GM18505 (cell line): Measurements from ENCODE around the gene TTYH2.

Experiments
- ATAC-seq: cut with Tn5 transposase; IDR thresholded peaks from one replicate; pipeline ENCODE4 v1.9.1; 2021; ENCODE audit not compliant: unreplicated experiment
- POLR2A ChIP-seq: IDR thresholded peaks from 4 replicates; pipeline ENCODE4 v1.6.1; 2011; ENCODE audit warnings: borderline replicate concordance; ENCODE audit not compliant: insufficient read depth, insufficient read length; ENCODE audit errors: extremely low read depth

Gene TTYH2

DNA sequence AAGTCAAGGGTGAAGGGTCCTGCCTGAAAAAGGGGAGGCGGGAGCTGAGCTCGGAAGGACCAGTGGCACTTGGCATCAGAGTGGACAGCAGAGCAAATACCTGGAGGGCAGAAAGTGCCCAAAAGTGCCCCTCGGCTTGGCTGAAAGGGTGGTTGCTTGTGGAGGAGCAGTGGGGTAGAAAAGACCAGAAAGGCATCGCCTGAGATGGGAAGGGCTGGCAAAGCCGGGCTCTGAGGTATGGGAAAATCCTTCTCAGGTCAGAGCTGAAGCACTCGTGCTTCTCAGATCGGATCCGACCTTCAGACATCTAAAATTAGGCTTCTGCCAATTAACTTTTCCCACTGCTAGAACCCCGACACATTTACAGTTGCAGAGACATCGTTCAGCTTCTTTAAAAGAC lies 11.4 kb upstream of the TTYH2 start:
- no peak for TF ChIP-seq POLR2A
- no peak for ATAC-seq

DNA sequence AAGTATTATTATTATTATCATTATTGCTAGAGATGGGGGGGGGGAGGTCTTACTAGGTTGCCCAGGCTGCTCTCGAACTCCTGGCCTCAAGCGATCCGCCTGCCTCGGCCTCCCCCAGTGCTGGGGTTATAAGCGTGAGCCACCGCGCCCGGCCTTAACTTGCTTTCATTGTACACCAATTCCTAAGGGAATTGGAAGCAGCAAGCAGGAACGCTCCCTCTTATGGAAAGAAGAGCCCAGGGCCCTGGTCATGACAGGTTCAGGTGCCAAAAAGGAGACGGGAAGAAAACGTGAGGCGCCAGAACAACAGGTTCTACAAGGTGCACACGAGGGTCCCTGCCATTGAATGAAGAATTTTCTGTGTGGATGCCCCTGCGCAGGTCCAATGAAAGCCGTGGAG lies 10.4 kb upstream of the TTYH2 start:
- ATAC-seq = no peak

DNA sequence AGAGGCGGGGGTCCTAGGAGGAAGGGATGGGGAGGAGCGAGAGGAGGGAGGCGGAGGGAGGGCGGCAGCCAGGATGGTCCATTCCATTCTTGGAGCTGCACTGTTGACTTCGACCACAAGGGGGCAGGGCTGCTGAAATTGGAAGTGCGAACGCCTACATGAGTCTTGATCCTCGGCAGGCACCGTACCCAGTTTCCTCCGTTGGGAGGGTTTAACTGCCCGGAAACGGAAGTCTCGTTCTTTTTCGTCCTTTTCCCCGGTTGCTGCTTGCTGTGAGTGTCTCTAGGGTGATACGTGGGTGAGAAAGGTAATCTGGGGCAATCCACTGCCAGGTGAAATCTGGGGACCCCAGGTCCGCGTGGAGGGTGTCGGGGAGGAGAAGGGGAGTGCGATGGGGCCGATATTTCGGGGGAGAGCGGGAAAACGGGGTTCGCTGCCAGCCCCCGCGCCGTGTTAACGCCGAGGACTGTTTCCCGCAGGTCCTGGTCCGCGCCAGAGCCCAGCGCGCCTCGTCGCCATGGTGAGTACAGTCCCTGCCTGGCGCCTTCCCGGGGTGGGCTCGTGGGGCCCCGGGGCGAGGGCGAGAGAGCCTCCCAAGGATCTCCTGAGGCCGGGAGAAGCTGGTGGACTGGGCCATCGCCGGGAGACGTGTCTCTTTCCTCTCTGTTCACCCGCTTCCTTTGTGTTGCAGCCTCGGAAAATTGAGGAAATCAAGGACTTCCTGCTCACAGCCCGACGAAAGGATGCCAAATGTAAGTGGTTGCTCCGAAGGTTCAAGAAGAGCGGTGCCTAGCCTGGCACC lies 9.7 kb upstream of the TTYH2 start, which contains the start of gene RPL38:
Gene RPL38 (plus strand): TSS at position 240 of the 802 bp plus-strand sequence. CDS start 278 bp downstream, at position 518.
- peak; percentile 72 for ATAC-seq
- peak; percentile 98 for TF ChIP-seq POLR2A

More for the DNA sequence above, 10.4 kb upstream of the TTYH2 start:
- TF ChIP-seq POLR2A = no peak

DNA sequence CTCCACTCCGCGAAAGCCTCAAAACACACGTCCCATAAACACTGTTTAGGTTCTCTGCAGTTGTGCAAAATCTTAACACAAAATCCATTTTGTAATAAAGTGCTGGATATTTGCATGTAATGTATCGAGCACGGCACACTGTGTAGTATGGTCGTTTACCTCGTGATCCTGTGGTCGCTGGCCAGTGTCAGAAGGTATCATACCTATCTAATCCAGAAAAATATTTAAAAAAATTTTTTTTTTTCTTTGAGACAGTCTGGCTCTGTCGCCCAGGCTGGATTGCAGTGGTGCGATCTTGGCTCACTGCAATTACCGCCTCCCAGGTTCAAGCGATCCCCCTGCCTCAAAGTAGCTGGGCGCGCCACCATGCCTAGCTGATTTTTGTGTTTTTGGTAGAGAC lies 8.9 kb upstream of the TTYH2 start:
- no peak for TF ChIP-seq POLR2A
- no peak for ATAC-seq

DNA sequence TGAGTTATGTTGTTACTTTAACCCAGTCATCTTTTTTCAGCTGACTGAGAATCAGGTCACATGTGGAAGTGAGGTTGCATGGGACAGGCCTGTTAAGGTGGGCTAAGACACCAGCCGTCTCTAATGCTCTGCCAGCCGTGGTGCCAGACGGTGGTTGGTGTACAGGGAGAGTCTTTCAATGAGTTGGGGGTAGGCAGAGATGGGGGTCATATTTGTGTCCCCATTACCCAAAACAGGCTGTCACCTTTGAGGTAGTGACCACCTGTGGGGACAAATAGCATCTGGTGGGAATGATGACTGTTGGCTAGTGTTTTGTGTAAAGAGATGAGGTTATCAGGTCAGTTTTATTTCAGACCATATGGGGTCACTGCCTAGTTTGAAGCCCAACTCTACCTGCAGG lies 8.1 kb upstream of the TTYH2 start:
- no peak for TF ChIP-seq POLR2A

DNA sequence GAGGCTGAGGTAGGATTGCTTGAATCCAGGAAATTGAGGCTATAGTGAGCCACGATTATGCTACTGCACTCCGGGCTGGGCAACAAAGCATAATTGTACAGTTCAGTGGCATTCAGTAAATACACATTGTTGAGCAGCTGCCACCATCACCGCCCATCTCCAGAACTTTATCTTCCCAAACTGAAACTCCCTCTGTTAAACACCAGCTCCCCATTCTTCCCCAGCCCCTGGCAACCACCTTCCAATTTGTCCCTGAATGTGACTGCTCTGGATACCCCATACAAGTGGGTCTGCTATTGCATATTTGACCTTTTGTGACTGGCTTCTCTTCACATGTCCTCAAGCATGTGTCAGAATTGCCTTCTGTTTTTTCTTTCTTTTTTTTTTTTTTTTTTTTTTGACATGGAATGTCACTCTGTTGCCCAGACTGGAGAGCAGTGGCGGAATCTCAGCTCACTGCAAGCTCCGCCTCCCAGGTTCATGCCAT lies 7.0 kb upstream of the TTYH2 start:
- no peak for ATAC-seq
- no peak for TF ChIP-seq POLR2A

More for the DNA sequence above, 8.1 kb upstream of the TTYH2 start:
- ATAC-seq = no peak

DNA sequence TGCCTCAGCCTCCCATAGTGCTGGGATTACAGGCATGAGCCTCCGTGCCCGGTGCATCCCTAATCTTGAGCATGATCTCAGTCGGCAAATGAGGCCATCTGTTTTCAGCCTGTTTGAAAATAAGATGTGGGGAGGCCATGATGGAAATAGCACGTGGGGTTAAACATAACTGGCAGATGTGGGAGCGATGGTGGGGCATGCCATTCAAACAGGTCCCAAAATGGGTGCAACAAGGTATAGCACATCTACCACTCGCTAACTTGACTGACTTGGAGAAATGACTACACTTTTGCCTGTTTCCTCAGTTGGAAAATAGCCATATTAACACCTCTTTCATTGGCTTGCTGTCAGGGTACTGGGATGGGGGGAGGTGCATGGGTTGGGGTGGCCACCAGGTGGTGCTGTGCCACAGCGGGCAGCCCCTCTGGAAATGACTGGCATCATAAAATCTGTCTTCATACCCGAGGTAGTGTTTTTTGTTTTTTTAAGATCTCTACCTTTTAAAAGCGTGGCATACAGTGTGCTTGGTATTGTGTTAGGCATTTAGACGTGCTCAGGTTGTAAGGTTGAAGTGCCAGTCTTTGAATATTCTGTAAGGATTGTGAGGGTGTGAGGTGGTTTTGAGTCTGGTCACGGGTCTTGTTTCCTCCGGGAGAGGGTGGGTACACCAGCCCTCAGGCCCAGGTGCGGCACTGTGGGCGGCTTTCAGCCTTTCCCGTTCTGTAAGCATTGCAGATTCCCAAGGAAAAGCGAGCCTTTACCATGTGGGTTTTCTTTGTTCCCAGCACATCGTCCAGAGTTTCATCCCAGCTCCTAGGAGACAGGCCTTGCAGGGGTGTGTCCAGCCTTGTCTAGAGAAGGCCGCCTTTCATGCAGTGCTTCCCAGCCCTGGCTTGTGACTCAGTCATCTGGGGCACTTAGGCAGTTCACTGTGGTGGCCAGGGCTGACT lies 2.9 kb upstream of the TTYH2 start:
- peak; percentile 48 for TF ChIP-seq POLR2A
- no peak for ATAC-seq

DNA sequence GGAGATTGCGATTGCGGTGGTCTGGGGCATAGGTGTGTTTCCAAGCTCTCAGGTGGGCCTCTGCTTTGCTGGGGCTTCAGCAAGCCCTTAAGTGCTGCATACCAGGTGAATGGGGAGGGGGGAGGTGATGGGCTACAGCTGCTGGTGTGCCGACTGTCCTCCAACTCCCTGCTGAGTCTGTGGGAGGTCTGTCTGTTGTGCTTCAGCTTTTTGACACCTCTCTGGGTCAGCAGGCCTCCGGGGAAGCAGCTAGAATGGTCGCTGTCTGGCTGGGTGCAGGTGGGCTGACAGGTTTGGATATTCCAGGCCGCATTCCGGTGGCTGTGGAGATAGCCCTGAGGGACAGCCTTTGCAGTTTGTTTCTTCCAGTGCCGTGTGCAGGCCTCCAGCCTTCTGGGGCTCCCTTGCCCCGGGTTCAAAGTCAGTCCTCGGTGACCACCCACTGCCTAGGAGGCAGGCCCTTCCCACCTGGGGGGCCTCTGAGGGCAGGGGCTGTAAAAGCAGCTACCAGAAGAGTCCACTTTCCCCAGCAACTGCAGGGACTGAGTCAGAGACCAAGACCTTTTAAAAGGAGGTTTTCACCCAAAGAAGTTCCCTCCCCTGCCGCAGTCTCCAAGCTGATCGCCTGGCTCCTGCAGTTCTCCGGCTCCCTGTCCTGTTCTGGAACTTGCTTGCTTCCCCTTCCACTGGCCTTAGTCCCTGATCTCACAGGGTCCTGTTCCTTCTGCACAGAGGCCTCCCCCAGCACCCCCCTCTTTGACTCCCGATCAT lies 2.0 kb upstream of the TTYH2 start:
- no peak for TF ChIP-seq POLR2A
- no peak for ATAC-seq

DNA sequence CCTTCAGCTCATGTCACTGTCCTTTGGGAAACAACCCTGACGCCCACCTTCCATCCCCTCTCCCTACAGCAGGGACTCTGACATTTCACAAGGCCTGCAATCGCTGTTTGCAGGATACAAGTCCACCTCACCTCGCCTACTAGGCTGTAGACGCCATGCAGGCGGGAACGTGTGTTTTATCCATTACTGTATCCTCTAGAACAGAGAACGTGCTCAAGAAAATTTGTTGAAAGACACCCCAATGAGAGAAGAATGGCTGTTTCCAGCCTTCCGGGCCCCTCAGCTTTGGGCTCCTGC lies 1.5 kb upstream of the TTYH2 start:
- no peak for ATAC-seq
- TF ChIP-seq POLR2A = no peak

DNA sequence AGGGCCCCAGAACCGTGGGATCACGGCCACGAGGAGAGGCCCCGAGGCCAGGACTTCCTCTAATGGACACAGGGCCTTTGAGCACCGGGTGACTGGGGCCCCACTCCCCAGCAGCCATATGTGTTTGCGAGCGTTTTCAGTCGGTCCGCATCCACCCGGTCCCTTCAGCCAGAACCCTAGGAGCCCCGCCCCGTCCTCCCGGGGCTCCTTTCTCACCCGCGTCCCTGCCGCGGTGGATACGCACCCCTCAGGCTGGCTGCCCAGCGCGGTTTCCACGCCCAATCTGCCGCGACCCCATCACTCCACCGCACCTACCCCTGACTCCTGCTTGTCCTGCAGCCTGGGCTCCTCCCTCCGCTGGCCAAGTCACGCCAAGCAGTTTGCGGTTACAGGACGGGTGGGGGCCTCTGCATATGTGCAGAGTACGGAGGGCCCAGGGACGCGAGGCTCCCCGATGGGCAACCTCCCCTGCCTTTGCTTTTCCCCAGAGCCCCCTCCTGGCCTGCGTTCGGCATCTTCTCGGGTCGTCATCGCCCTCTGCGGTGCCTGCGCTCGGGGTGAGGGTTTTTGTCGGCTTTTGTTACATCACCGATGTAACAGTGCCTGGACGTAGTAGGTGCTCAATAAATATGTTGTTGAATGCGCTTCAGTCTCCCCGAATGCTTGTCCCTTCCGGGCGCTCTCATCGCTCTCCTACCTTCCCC lies 1.0 kb upstream of the TTYH2 start:
- ATAC-seq = peak; percentile 1
- TF ChIP-seq POLR2A = no peak

DNA sequence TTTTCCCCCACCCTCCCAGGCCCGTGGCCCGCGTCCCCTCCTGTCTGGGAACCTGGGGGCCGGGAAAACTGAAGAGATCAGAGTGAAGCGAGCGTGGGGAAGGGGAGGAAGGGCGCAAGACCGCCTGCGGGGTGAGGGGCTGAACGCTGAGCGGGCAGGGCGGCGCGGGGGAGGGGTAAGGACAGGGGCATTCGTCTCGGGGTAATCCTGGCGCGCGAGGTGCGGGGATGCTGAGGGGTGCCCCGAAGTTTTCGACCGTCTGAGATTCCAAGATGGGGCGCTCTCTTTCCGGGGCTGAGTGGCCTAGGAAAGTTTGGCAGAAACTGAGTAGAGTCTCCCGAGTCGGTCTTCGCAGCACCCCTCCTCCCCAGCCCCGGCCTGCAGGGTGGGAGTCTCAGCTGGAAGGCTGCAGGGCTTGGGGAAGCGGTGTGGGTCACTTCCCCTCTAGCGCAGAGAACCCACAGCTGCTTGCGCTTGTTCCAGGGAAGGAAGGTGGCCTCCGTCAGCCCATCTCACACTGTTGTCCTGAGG lies 555 bp downstream of the TTYH2 start:
- no peak for TF ChIP-seq POLR2A
- ATAC-seq = no peak
